ENCODE measurements around the gene KIAA1671.
A peak's percentile ranks its signal among the peaks of the same experiment; 100 is the strongest.
"Not testable (repeated sequence)": the region's sequence is repeated elsewhere in the genome, so short reads cannot be mapped to it uniquely, and the experiment has no call there.

The KIAA1671 gene

GRCh38 chr22:25186140-25186539 lies 233.6 kb downstream of the KIAA1671 start:
- no peaks in the 10 kb centered on the region for H3K9me3 Mint-ChIP-seq
- no peak overlapping the region for H3K4me3 Mint-ChIP-seq
- H3K36me3 Mint-ChIP-seq (ENCODE audit: low read depth), result peaks cover 21% of the 10 kb centered on the region
- H3K27me3 Mint-ChIP-seq (ENCODE audit: low read depth), result no peaks in the 10 kb centered on the region
- no peak overlapping the region for H3K27ac Mint-ChIP-seq
- no peaks in the 10 kb centered on the region for H3K4me1 Mint-ChIP-seq (ENCODE audit: low read depth)

GRCh38 chr22:25187469-25187868 lies 235.0 kb downstream of the KIAA1671 start:
- peaks cover 17% of the 10 kb centered on the region for H3K36me3 Mint-ChIP-seq (ENCODE audit: low read depth)
- H3K9me3 Mint-ChIP-seq, result no peaks in the 10 kb centered on the region
- H3K27ac Mint-ChIP-seq, result no peak overlapping the region
- no peaks in the 10 kb centered on the region for H3K4me1 Mint-ChIP-seq (ENCODE audit: low read depth)
- H3K4me3 Mint-ChIP-seq, result no peak overlapping the region
- H3K27me3 Mint-ChIP-seq (ENCODE audit: low read depth), result no peaks in the 10 kb centered on the region

DNA sequence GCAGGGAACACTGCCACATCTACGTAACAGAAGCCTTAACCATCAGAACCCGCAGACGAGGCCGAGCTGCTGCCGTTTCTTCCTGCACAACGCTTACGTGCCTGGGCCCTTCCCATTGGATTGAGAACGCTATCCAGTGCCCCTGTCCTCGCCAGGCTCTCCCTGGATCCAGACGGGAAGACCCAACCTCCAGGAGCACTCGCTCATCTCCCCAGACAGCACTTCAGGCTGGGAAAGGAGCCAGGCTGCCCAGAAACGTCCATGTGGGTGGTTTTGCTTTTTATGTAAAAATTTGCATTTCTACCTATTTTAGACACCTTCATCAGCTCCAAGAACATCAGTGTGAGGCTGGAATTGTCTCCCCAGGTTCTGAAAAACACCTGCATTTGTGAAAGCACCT lies 239.9 kb downstream of the KIAA1671 start:
- peaks cover 18% of the 10 kb centered on the region for H3K36me3 Mint-ChIP-seq (ENCODE audit: low read depth)
- H3K27ac Mint-ChIP-seq, result no peak overlapping the region
- no peaks in the 10 kb centered on the region for H3K4me1 Mint-ChIP-seq (ENCODE audit: low read depth)
- H3K9me3 Mint-ChIP-seq, result no peaks in the 10 kb centered on the region
- no peak overlapping the region for H3K4me3 Mint-ChIP-seq
- H3K27me3 Mint-ChIP-seq (ENCODE audit: low read depth), result no peaks in the 10 kb centered on the region

DNA sequence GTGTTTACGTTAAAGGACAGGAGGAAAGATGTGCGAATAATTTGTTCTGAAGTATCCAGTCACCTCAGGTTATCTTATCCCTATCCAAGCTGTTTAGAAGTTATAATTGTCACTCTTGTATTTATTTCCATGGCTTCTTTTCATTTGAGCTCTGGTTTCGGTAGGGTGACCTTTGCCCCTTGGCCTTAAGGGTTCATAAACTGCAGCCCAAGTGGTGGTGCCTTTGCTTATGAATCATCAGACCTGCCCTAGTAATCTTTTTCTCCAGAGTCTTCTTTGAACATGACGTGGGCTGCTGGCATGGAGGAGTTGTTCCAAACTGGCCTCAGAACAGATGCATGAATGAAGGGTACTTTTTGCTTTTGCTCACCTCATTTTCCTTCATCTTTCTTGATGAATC lies 240.6 kb downstream of the KIAA1671 start:
- no peaks in the 10 kb centered on the region for H3K4me1 Mint-ChIP-seq (ENCODE audit: low read depth)
- no peak overlapping the region for H3K27ac Mint-ChIP-seq
- H3K27me3 Mint-ChIP-seq (ENCODE audit: low read depth), result no peaks in the 10 kb centered on the region
- H3K9me3 Mint-ChIP-seq, result no peaks in the 10 kb centered on the region
- no peak overlapping the region for H3K4me3 Mint-ChIP-seq
- H3K36me3 Mint-ChIP-seq (ENCODE audit: low read depth), result peaks cover 18% of the 10 kb centered on the region

DNA sequence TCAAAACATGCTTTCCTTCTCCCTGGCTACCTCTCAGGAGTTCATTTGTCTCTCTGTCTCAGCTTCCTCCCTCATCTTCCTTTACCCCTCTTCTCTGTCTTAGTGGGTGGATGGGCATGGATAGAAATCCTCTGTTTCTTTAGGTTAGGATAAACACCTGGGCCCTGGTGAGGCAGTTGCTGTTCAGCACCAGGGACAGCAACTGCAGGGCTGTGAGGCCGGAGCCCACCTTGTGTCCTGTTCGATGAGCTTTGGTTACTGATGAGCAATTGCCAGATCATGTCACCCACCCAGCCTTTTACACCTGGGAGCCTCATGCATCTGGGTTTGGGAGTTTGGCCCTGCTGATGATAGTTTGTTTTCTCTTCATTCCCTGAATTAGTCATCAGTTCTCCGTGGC lies 241.0 kb downstream of the KIAA1671 start:
- H3K4me3 Mint-ChIP-seq, result no peak overlapping the region

GRCh38 chr22:25196326-25196725 lies 243.8 kb downstream of the KIAA1671 start:
- peaks cover 11% of the 10 kb centered on the region for H3K36me3 Mint-ChIP-seq (ENCODE audit: low read depth)
- H3K4me1 Mint-ChIP-seq (ENCODE audit: low read depth), result peaks cover 6% of the 10 kb centered on the region
- H3K27ac Mint-ChIP-seq, result no peak overlapping the region
- H3K4me3 Mint-ChIP-seq, result no peak overlapping the region
- no peaks in the 10 kb centered on the region for H3K27me3 Mint-ChIP-seq (ENCODE audit: low read depth)
- H3K9me3 Mint-ChIP-seq, result no peaks in the 10 kb centered on the region

More for the DNA sequence above, 241.0 kb downstream of the KIAA1671 start:
- Mint-ChIP-seq H3K27me3 (ENCODE audit: low read depth) (no peaks in the 10 kb centered on the region), H3K27ac (no peak overlapping the region), H3K9me3 (no peaks in the 10 kb centered on the region), H3K4me1 (ENCODE audit: low read depth) (no peaks in the 10 kb centered on the region), H3K36me3 (ENCODE audit: low read depth) (peaks cover 16% of the 10 kb centered on the region)

GRCh38 chr22:25197340-25197739 lies 244.8 kb downstream of the KIAA1671 start:
- H3K4me1 Mint-ChIP-seq (ENCODE audit: low read depth), result peaks cover 12% of the 10 kb centered on the region
- no peak overlapping the region for H3K4me3 Mint-ChIP-seq
- no peaks in the 10 kb centered on the region for H3K27me3 Mint-ChIP-seq (ENCODE audit: low read depth)
- H3K9me3 Mint-ChIP-seq, result no peaks in the 10 kb centered on the region
- H3K36me3 Mint-ChIP-seq (ENCODE audit: low read depth), result peaks cover 11% of the 10 kb centered on the region
- H3K27ac Mint-ChIP-seq, result no peak overlapping the region

- Mint-ChIP-seq H3K36me3 (ENCODE audit: low read depth) (peaks cover 4% of the 10 kb centered on the region), H3K27ac (peak within 1 kb of the TSS; percentile 18)
Observed at GRCh38 chr22:25199731-25200520, 247.4 kb downstream of the KIAA1671 start, which contains the start of gene CRYBB3. TSS of gene CRYBB3 (plus strand) at chr22:25199858. CDS start at chr22:25201397, 1,539 bp downstream.

GRCh38 chr22:25200967-25201366 lies 248.5 kb downstream of the KIAA1671 start:
- H3K27ac Mint-ChIP-seq, result no peak overlapping the region

More at GRCh38 chr22:25199731-25200520, 247.4 kb downstream of the KIAA1671 start, which contains the start of gene CRYBB3:
- no peak within 1 kb of the TSS for H3K4me3 Mint-ChIP-seq
- no peaks in the 10 kb centered on the region for H3K27me3 Mint-ChIP-seq (ENCODE audit: low read depth)
- H3K4me1 Mint-ChIP-seq (ENCODE audit: low read depth), result peaks cover 12% of the 10 kb centered on the region
- H3K9me3 Mint-ChIP-seq, result no peaks in the 10 kb centered on the region

GRCh38 chr22:25201557-25202273 lies 249.2 kb downstream of the KIAA1671 start:
- no peaks in the 10 kb centered on the region for H3K36me3 Mint-ChIP-seq (ENCODE audit: low read depth)
- no peak overlapping the region for H3K27ac Mint-ChIP-seq
- peaks cover 12% of the 10 kb centered on the region for H3K4me1 Mint-ChIP-seq (ENCODE audit: low read depth)
- no peak overlapping the region for H3K4me3 Mint-ChIP-seq
- no peaks in the 10 kb centered on the region for H3K27me3 Mint-ChIP-seq (ENCODE audit: low read depth)
- no peaks in the 10 kb centered on the region for H3K9me3 Mint-ChIP-seq

More at GRCh38 chr22:25200967-25201366, 248.5 kb downstream of the KIAA1671 start:
- Mint-ChIP-seq H3K9me3 (no peaks in the 10 kb centered on the region), H3K27me3 (ENCODE audit: low read depth) (no peaks in the 10 kb centered on the region), H3K4me3 (no peak overlapping the region), H3K36me3 (ENCODE audit: low read depth) (peaks cover 4% of the 10 kb centered on the region), H3K4me1 (ENCODE audit: low read depth) (peaks cover 12% of the 10 kb centered on the region)

DNA sequence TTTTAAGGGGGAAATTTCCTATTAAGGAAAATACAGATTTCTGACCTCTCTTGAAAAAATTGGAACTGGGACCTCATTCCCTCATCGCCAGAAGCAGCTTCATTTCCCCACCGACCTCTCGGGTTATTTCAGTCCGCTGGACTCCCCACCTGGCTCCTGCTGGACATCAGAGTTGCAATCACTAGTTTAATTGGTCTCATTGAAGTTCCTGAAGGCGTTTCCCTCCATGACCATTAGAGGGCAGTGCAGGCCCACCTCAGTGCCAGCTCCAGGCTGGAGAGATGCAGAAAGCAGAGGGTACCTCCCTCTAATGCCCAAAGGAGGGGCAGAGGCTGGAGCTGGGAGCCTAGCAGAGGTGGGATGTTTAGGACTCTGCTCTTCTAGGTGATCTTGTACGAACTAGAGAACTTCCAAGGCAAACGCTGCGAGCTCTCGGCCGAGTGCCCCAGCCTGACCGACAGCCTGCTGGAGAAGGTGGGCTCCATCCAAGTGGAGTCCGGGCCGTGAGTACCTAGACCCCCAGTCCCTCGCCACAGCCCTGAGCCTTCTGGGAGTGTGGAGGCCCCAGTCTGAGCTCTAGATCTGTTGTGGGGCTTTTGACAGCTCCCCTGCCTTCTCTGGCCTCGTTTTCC lies 249.9 kb downstream of the KIAA1671 start:
- peak overlapping the region; percentile 36 for H3K27ac Mint-ChIP-seq
- no peak overlapping the region for H3K4me3 Mint-ChIP-seq
- H3K27me3 Mint-ChIP-seq (ENCODE audit: low read depth), result no peaks in the 10 kb centered on the region

GRCh38 chr22:25203082-25203481 lies 250.6 kb downstream of the KIAA1671 start:
- Mint-ChIP-seq H3K4me1 (ENCODE audit: low read depth) (peaks cover 12% of the 10 kb centered on the region), H3K4me3 (no peak overlapping the region), H3K27ac (no peak overlapping the region), H3K36me3 (ENCODE audit: low read depth) (peaks cover 2% of the 10 kb centered on the region), H3K27me3 (ENCODE audit: low read depth) (no peaks in the 10 kb centered on the region), H3K9me3 (no peaks in the 10 kb centered on the region)

More for the DNA sequence above, 249.9 kb downstream of the KIAA1671 start:
- H3K36me3 Mint-ChIP-seq (ENCODE audit: low read depth), result no peaks in the 10 kb centered on the region
- peaks cover 12% of the 10 kb centered on the region for H3K4me1 Mint-ChIP-seq (ENCODE audit: low read depth)
- H3K9me3 Mint-ChIP-seq, result no peaks in the 10 kb centered on the region

- not testable (repeated sequence) for H3K27me3 Mint-ChIP-seq (ENCODE audit: low read depth); H3K4me3 Mint-ChIP-seq; H3K36me3 Mint-ChIP-seq (ENCODE audit: low read depth); H3K27ac Mint-ChIP-seq; H3K9me3 Mint-ChIP-seq
- peaks cover 12% of the 10 kb centered on the region for H3K4me1 Mint-ChIP-seq (ENCODE audit: low read depth)
Observed at GRCh38 chr22:25204547-25204946, 252.0 kb downstream of the KIAA1671 start.

GRCh38 chr22:25205847-25206246 lies 253.3 kb downstream of the KIAA1671 start:
- no peak overlapping the region for H3K27ac Mint-ChIP-seq
- H3K36me3 Mint-ChIP-seq (ENCODE audit: low read depth), result peaks cover 2% of the 10 kb centered on the region
- H3K4me1 Mint-ChIP-seq (ENCODE audit: low read depth), result peaks cover 8% of the 10 kb centered on the region

More at GRCh38 chr22:25205847-25206246, 253.3 kb downstream of the KIAA1671 start:
- Mint-ChIP-seq H3K4me3 (no peak overlapping the region), H3K9me3 (no peaks in the 10 kb centered on the region), H3K27me3 (ENCODE audit: low read depth) (no peaks in the 10 kb centered on the region)

All from T-helper 1 cell treated with Interleukin-12 subunit alpha and Interleukin-12 subunit beta and Interleukin-4 antibody, amounts not matched to agents 30 μg/mL and 1 μg/mL, for 36 hours (primary cell).